Astrocyte (in vitro differentiated cells and primary cell): ENCODE results near the gene LSM14A. TPM values are rescaled to one million over a fixed set of nuclear protein-coding genes. Genes with fewer than 3 reads are reported as not detected.

Experiments
- DNase-seq: peaks from one replicate; pipeline ENCODE4 v3.0.0-alpha.2; 2010; ENCODE audit warnings: low read depth
- FAIRE-seq: peaks from 2 replicates; lab custom pipeline; 2011; peaks lifted over from hg19 to GRCh38; lab: Jason Lieb, UNC
- H2AFZ ChIP-seq: 2 replicates; pipeline ENCODE4 v1.6.0; 2012; ENCODE audit warnings: low read depth, low read length, inconsistent platforms
- H3K27ac ChIP-seq: 2 replicates; pipeline ENCODE4 v1.5.1; 2011; ENCODE audit warnings: low read depth, low read length, inconsistent platforms
- H3K27me3 ChIP-seq: 2 replicates; pipeline ENCODE4 v1.6.0; 2011; ENCODE audit warnings: low read length, inconsistent platforms; ENCODE audit not compliant: insufficient read depth
- H3K36me3 ChIP-seq: 2 replicates; pipeline ENCODE4 v1.5.1; 2011; ENCODE audit warnings: low read length, inconsistent platforms; ENCODE audit not compliant: insufficient read depth
- H3K4me1 ChIP-seq: 2 replicates; pipeline ENCODE4 v1.5.1; 2011; ENCODE audit warnings: low read length, inconsistent platforms; ENCODE audit not compliant: insufficient read depth
- H3K4me2 ChIP-seq: 2 replicates; pipeline ENCODE4 v1.6.0; 2012; ENCODE audit warnings: low read length, inconsistent platforms
- H3K4me3 ChIP-seq: 2 replicates; pipeline ENCODE4 v1.5.1; 2011; ENCODE audit warnings: low read depth, mild to moderate bottlenecking, low read length, inconsistent platforms; ENCODE audit not compliant: insufficient read depth
- H3K79me2 ChIP-seq: 2 replicates; pipeline ENCODE4 v1.6.0; 2012; ENCODE audit warnings: mild to moderate bottlenecking, low read length, inconsistent platforms; ENCODE audit not compliant: insufficient read depth
- H3K9ac ChIP-seq: 2 replicates; pipeline ENCODE4 v1.6.0; 2012; ENCODE audit warnings: mild to moderate bottlenecking, low read length, inconsistent platforms
- H3K9me3 ChIP-seq: 2 replicates; pipeline ENCODE4 v1.5.1; 2012; ENCODE audit warnings: low read depth, mild to moderate bottlenecking, low read length, inconsistent platforms; ENCODE audit not compliant: insufficient read depth
- H4K20me1 ChIP-seq: 2 replicates; pipeline ENCODE4 v1.6.0; 2012; ENCODE audit warnings: low read length, inconsistent platforms; ENCODE audit not compliant: insufficient read depth
- H3K27ac Mint-ChIP-seq: one replicate; pipeline ENCODE4 v1.8.0; 2021; ENCODE audit warnings: mild to moderate bottlenecking, mixed read lengths; ENCODE audit not compliant: unreplicated experiment
- H3K27me3 Mint-ChIP-seq: one replicate; pipeline ENCODE4 v1.8.0; 2021; ENCODE audit warnings: low read depth, mixed read lengths; ENCODE audit not compliant: unreplicated experiment
- H3K36me3 Mint-ChIP-seq: one replicate; pipeline ENCODE4 v1.8.0; 2021; ENCODE audit warnings: low read depth, mixed read lengths; ENCODE audit not compliant: unreplicated experiment
- H3K4me1 Mint-ChIP-seq: one replicate; pipeline ENCODE4 v1.8.0; 2021; ENCODE audit warnings: low read depth, mixed read lengths; ENCODE audit not compliant: unreplicated experiment
- H3K4me3 Mint-ChIP-seq: one replicate; pipeline ENCODE4 v1.8.0; 2021; ENCODE audit warnings: mild to moderate bottlenecking, moderate library complexity, mixed read lengths; ENCODE audit not compliant: unreplicated experiment
- H3K9me3 Mint-ChIP-seq: one replicate; pipeline ENCODE4 v1.8.0; 2021; ENCODE audit warnings: mild to moderate bottlenecking, mixed read lengths; ENCODE audit not compliant: unreplicated experiment
- CTCF ChIP-seq: IDR thresholded peaks from 2 replicates; pipeline ENCODE4 v1.5.1; 2011; ENCODE audit warnings: low read depth, mild to moderate bottlenecking, inconsistent platforms, low read length, moderate library complexity; ENCODE audit not compliant: insufficient read depth
- EZH2 ChIP-seq: IDR thresholded peaks from 2 replicates; pipeline ENCODE4 v1.6.1; 2012; ENCODE audit warnings: mild to moderate bottlenecking, low read length, inconsistent platforms; ENCODE audit not compliant: insufficient read depth
- total RNA-seq: library from RNA; stranded (reverse); gene quantifications from 2 replicates; pipeline ENCODE4 v1.2.1, GENCODE V29; 2021

Gene LSM14A
- total RNA-seq, 1 donor from 2014 or later = 88.4 TPM

GRCh38 chr19:34134190-34135053 lies 37.9 kb upstream of the LSM14A start:
- peak overlapping the region; percentile 67 for H3K4me3 ChIP-seq
- no peaks in the 10 kb centered on the region for H3K27me3 ChIP-seq
- H3K4me3 Mint-ChIP-seq = peak overlapping the region; percentile 90
- H3K27ac Mint-ChIP-seq = peak overlapping the region; percentile 75
- DNase-seq (peak; percentile 47), FAIRE-seq (no peak)
- H3K4me1 ChIP-seq = peaks cover 7% of the 10 kb centered on the region
- no peak for TF ChIP-seq EZH2
- TF ChIP-seq CTCF = no peak
- peak overlapping the region; percentile 80 for H3K9ac ChIP-seq
- H3K9me3 ChIP-seq = no peaks in the 10 kb centered on the region
- H3K4me1 Mint-ChIP-seq = peaks cover 2% of the 10 kb centered on the region
- H3K36me3 ChIP-seq = no peaks in the 10 kb centered on the region
- no peaks in the 10 kb centered on the region for H3K27me3 Mint-ChIP-seq
- no peaks in the 10 kb centered on the region for H4K20me1 ChIP-seq
- no peaks in the 10 kb centered on the region for H3K79me2 ChIP-seq
- H3K27ac ChIP-seq = no peak overlapping the region
- no peaks in the 10 kb centered on the region for H3K36me3 Mint-ChIP-seq
- no peaks in the 10 kb centered on the region for H3K9me3 Mint-ChIP-seq
- H3K4me2 ChIP-seq = peak overlapping the region; percentile 91
- H2AFZ ChIP-seq = peak overlapping the region; percentile 91

- H3K27me3 ChIP-seq = no peaks in the 10 kb centered on the region
- H3K27me3 Mint-ChIP-seq = no peaks in the 10 kb centered on the region
- no peaks in the 10 kb centered on the region for H3K9me3 Mint-ChIP-seq
- no peak for DNase-seq
- H3K36me3 ChIP-seq = no peaks in the 10 kb centered on the region
- no peak for TF ChIP-seq EZH2
- TF ChIP-seq CTCF = no peak
- H3K36me3 Mint-ChIP-seq = no peaks in the 10 kb centered on the region
- no peaks in the 10 kb centered on the region for H3K9me3 ChIP-seq
- H3K4me3 ChIP-seq = peak overlapping the region; percentile 67
- H3K9ac ChIP-seq = peak overlapping the region; percentile 80
- no peaks in the 10 kb centered on the region for H4K20me1 ChIP-seq
- FAIRE-seq = no peak
- H3K4me1 ChIP-seq = peaks cover 7% of the 10 kb centered on the region
- peak overlapping the region; percentile 90 for H3K4me3 Mint-ChIP-seq
- H3K4me2 ChIP-seq = peak overlapping the region; percentile 91
- H3K79me2 ChIP-seq = no peaks in the 10 kb centered on the region
- no peak overlapping the region for H3K27ac Mint-ChIP-seq
- H3K4me1 Mint-ChIP-seq = peaks cover 2% of the 10 kb centered on the region
- no peak overlapping the region for H3K27ac ChIP-seq
- H2AFZ ChIP-seq = no peak overlapping the region
These were observed 37.1 kb upstream of the LSM14A start for GRCh38 chr19:34135054-34135800.
